ENCODE measurements around the gene DNM1L.

DNM1L gene

GRCh38 chr12:32756476-32757066 lies 77.5 kb downstream of the DNM1L start:
- no peak for TF ChIP-seq ZNF274 (IDR thresholded peaks at IDR 0.05; ENCODE audit: low read depth, low read length)
- H3K4me3 ChIP-seq (ENCODE audit: low read length): peak overlapping the region; percentile 83; the same call in 1 of the 2 replicates

DNA sequence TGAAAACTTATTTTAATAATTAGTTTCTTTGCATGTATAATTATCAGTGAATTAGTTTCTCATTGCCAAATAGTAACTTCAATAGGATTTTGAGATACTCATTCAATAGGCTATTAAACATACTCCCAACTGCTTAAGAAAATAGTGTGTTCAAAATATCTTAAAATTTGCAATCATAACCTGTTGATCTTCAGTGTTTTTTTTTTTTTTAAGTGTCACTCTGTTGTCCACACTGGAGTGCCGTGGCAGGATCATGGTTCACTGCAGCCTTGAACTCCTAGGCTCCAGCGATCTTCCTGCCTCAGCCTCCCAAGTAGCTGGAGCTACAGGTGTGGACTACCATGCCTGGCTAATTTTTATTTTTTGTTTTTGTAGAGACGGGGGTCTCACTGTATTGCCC lies 78.1 kb downstream of the DNM1L start:
- TF ChIP-seq ZNF274 (IDR thresholded peaks at IDR 0.05; ENCODE audit: low read depth, low read length): no peak
- H3K4me3 ChIP-seq (ENCODE audit: low read length): no peak overlapping the region

- no peak for TF ChIP-seq ZNF274 (IDR thresholded peaks at IDR 0.05; ENCODE audit: low read depth, low read length)
- H3K4me3 ChIP-seq (ENCODE audit: low read length): no peak overlapping the region
These were observed 82.6 kb downstream of the DNM1L start for GRCh38 chr12:32761716-32762115.

DNA sequence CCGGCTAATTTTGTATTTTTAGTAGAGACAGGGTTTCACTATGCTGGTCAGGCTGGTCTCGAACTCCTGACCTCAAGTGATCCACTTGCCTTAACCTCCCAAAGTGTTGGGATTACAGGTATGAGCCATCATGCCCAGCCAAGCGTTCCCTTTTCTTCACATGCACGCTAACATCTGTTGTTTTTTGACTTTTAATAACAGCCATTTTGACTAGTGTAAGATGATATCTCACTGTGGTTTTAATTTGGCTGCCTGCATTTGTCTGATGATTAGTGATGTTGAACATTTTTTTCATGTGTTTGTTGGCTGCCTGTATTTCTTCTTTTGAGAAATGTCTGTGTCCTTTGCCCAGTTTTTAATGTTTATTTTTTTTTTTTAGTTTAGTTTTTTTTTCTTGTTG lies 86.8 kb downstream of the DNM1L start:
- H3K4me3 ChIP-seq (ENCODE audit: low read length): no peak overlapping the region
- TF ChIP-seq ZNF274 (IDR thresholded peaks at IDR 0.05; ENCODE audit: low read depth, low read length): no peak

DNA sequence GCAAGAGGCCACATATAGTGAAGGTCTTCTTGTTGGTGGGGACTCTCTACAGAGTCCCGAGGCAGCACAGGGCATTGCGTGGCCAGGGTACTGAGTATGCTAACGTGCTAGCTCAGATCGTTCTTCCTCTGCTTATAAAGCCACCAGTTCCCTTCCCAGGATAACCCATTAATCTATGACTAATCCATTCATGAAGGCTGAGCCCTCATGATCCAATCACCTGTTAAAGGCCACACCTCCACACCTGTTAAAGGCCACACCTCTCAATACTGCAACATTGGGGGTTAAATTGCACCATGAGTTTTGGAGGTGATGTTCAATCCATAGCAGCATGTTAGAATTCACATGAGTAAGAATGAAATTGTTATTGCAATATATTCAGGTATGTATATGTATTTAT lies 89.4 kb downstream of the DNM1L start:
- no peak overlapping the region for H3K4me3 ChIP-seq (ENCODE audit: low read length)
- TF ChIP-seq ZNF274 (IDR thresholded peaks at IDR 0.05; ENCODE audit: low read depth, low read length): no peak

GRCh38 chr12:32770141-32770540 lies 91.0 kb downstream of the DNM1L start:
- TF ChIP-seq ZNF274 (IDR thresholded peaks at IDR 0.05; ENCODE audit: low read depth, low read length): no peak
- no peak overlapping the region for H3K4me3 ChIP-seq (ENCODE audit: low read length)

DNA sequence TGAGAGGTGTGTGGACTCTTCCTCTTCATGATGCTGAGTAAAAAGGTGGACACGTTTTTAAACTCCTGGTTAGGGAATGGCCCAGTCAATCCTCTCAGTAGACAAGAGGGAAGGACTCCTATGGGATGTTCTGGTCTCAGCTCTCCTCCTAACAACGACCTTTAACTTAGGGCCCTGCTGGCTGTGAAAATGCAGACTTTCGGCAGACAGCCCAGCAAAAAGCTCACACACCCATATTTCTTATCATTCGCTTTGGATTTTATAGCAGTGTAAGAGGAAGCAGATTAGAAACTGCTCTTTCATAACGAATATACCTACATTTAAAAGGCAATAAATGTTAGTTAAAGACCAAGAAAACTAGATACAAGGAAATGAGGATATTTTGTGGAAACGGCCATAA lies 94.6 kb downstream of the DNM1L start:
- TF ChIP-seq ZNF274 (IDR thresholded peaks at IDR 0.05; ENCODE audit: low read depth, low read length): no peak

DNA sequence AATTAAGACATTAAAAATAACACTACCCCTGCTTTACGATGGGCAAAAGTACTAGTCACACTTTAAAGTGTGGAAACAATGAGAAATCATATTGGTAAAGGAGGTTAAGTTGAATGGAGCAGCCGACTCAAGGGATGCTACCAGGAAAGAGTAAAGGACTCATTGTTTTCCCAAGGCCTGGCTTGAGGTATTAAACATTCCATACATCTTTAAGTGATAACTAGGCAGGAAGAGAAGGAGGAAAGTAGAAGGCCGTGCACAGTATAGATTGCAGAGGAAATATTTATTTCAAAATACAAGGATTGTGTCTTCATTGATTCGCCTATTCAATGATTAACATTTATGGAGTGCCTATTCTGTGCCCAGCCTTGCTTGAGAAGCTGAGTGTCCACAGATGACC lies 97.2 kb downstream of the DNM1L start:
- no peak overlapping the region for H3K4me3 ChIP-seq (ENCODE audit: low read length)
- no peak for TF ChIP-seq ZNF274 (IDR thresholded peaks at IDR 0.05; ENCODE audit: low read depth, low read length)

More for the DNA sequence above, 94.6 kb downstream of the DNM1L start:
- H3K4me3 ChIP-seq (ENCODE audit: low read length): no peak overlapping the region

- H3K4me3 ChIP-seq (ENCODE audit: low read length): no peak overlapping the region
- no peak for TF ChIP-seq ZNF274 (IDR thresholded peaks at IDR 0.05; ENCODE audit: low read depth, low read length)
These were observed 98.1 kb downstream of the DNM1L start for GRCh38 chr12:32777159-32777558.

DNA sequence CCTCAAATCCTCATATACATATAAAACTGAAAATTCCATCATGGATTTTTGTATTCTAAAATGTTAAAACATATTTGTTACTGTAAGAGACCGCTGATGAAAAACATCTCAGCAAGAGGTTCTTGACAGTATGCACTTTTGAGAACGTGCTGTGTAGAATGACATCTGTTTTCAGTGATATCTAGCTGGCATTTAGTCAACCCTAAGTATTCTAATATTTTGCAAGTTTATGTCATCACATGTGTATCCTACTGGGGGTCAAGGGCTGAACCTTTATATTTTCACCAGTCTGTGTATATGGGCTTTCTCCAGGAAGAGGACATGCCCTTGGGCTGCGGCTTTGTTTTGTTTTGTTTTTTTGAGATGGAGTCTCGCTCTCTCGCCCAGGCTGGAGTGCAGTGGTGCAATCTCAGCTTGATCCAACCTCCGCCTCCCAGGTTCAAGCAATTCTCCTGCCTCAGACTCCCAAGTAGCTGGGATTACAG lies 98.6 kb downstream of the DNM1L start:
- no peak for TF ChIP-seq ZNF274 (IDR thresholded peaks at IDR 0.05; ENCODE audit: low read depth, low read length)
- no peak overlapping the region for H3K4me3 ChIP-seq (ENCODE audit: low read length)

- TF ChIP-seq ZNF274 (IDR thresholded peaks at IDR 0.05; ENCODE audit: low read depth, low read length): no peak
- no peak overlapping the region for H3K4me3 ChIP-seq (ENCODE audit: low read length)
These were observed 101.0 kb downstream of the DNM1L start for GRCh38 chr12:32780071-32780470.

DNA sequence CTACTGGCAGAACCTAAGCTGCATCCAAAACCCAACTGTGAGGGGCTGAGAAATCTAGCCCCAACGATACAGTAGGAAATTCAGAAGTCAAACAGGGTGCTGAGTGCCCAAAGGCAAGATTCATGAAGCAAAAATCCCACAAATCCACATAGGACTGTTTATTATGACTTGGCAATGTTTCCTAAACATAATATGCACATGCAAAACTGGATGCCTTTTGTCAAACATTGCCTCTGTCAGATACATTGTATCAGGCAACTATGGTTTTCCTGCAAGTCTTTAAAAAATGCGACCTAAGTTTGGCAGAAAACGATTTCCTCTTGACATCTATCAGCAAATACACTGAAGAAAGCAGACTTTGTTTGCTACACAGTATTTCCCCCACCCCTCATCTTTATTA lies 103.9 kb downstream of the DNM1L start:
- TF ChIP-seq ZNF274 (IDR thresholded peaks at IDR 0.05; ENCODE audit: low read depth, low read length): no peak
- no peak overlapping the region for H3K4me3 ChIP-seq (ENCODE audit: low read length)

DNA sequence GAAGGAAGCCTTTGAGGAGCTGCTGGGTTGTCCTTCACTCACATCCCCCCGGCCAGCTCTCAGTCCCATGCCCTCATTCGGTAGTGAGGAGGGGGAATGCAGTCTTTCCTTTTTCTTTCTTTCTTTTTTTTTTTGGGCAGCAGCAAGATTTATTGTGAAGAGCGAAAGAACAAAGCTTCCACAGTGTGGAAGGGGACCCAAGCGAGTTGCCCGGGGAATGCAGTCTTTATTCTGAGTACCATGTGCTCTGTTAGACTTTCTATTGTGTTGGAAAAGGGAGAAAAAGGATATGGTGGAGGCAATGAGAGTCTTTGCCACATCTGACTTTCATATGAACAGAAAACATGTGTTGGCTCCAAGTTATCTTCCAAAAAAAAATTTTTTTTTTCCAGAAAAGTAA lies 106.5 kb downstream of the DNM1L start:
- no peak overlapping the region for H3K4me3 ChIP-seq (ENCODE audit: low read length)
- TF ChIP-seq ZNF274 (IDR thresholded peaks at IDR 0.05; ENCODE audit: low read depth, low read length): no peak

DNA sequence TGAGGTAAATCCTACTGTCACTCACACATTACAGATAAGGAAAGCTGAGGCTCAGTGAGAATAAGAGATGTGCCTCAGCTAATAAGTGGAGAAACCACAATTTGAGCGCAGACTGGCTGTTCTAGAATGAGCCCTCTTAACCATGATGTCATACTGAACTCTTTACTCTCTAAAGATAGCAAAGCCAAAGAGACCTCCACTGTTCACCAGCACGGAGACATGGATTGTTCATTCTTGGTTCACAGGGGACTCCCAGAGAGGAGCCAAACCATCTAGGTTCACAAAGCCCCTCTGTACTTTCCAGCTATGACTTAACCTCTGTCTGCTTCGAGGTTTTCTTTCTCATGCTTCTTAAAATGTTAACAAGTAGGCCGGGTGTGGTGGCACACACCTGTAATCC lies 109.3 kb downstream of the DNM1L start:
- TF ChIP-seq ZNF274 (IDR thresholded peaks at IDR 0.05; ENCODE audit: low read depth, low read length): no peak
- no peak overlapping the region for H3K4me3 ChIP-seq (ENCODE audit: low read length)

GRCh38 chr12:32789446-32789845 lies 110.3 kb downstream of the DNM1L start:
- TF ChIP-seq ZNF274 (IDR thresholded peaks at IDR 0.05; ENCODE audit: low read depth, low read length): no peak
- H3K4me3 ChIP-seq (ENCODE audit: low read length): no peak overlapping the region

- H3K4me3 ChIP-seq (ENCODE audit: low read length): no peak overlapping the region
- no peak for TF ChIP-seq ZNF274 (IDR thresholded peaks at IDR 0.05; ENCODE audit: low read depth, low read length)
These were observed 110.8 kb downstream of the DNM1L start for GRCh38 chr12:32789916-32790315.
